CD4-positive, alpha-beta T cell (primary cell): ENCODE data around the gene RAB7A. TPM values are rescaled to one million over a fixed set of nuclear protein-coding genes. Genes with fewer than 3 reads are reported as not detected.

Source experiments
- ATAC-seq: fragments of 200-7000 bp; cut with Tn5 transposase; one replicate; pipeline ENCODE4 v1.10.0; 2022; ENCODE audit warnings: mild to moderate bottlenecking; ENCODE audit not compliant: poor library complexity
- CTCF ChIA-PET: fragments of 350-600 bp; sonication (Branson Sonifier 250); formaldehyde crosslinking; loops from one replicate; lab custom pipeline; 2021; ENCODE audit warnings: antibody characterized with exemption, inconsistent platforms; lab: Charles Lee
- POLR2A ChIA-PET: fragments of 350-600 bp; sonication (Branson Sonifier 250); formaldehyde crosslinking; loops from one replicate; lab custom pipeline; 2021; ENCODE audit warnings: antibody characterized with exemption, inconsistent platforms; lab: Charles Lee
- DNase-seq, 14 experiments: peaks; one replicate each; pipeline ENCODE4 v3.0.0-alpha.2; 2013 to 2020; ENCODE audit warnings: mixed read lengths in 2 of 14
- H3K27ac ChIP-seq, 2 donors: one replicate each; pipeline versions ENCODE4 v1.5.1 to v1.7.0; 2013; ENCODE audit warnings: low read length in 2 of 2, low read depth in 1 of 2, mild to moderate bottlenecking in 1 of 2
- H3K27me3 ChIP-seq, 2 experiments: 1 replicate in 1 of 2; 2 replicates in 1 of 2; pipeline versions ENCODE4 v1.6.1 to v1.7.0; 2013; ENCODE audit warnings: low read length in 2 of 2, control low read depth in 1 of 2, mild to moderate bottlenecking in 1 of 2, moderate library complexity in 1 of 2; ENCODE audit not compliant: insufficient read depth in 2 of 2, control insufficient read depth in 1 of 2
- H3K36me3 ChIP-seq: one replicate; pipeline ENCODE4 v1.6.1; 2013; ENCODE audit warnings: low read length, control low read depth; ENCODE audit not compliant: insufficient read depth
- H3K4me1 ChIP-seq: one replicate; pipeline ENCODE4 v1.6.1; 2013; ENCODE audit warnings: low read length, control low read depth; ENCODE audit not compliant: insufficient read depth
- H3K4me3 ChIP-seq: one replicate; pipeline ENCODE4 v1.5.1; 2013; ENCODE audit warnings: mild to moderate bottlenecking, low read length, moderate library complexity
- H3K9me3 ChIP-seq, 2 experiments: 1 replicate in 1 of 2; 2 replicates in 1 of 2; pipeline versions ENCODE4 v1.6.1 to v1.7.0; 2013; ENCODE audit warnings: low read length in 2 of 2, mild to moderate bottlenecking in 2 of 2, control low read depth in 1 of 2, moderate library complexity in 1 of 2; ENCODE audit not compliant: control insufficient read depth in 1 of 2, insufficient read depth in 1 of 2
- H3K27ac Mint-ChIP-seq: one replicate; pipeline ENCODE4 v1.8.0; 2020; ENCODE audit warnings: mixed read lengths
- H3K27me3 Mint-ChIP-seq: one replicate; pipeline ENCODE4 v1.8.0; 2021; ENCODE audit warnings: mixed read lengths
- H3K36me3 Mint-ChIP-seq: one replicate; pipeline ENCODE4 v1.8.0; 2021; ENCODE audit warnings: low read depth, mixed read lengths
- H3K4me1 Mint-ChIP-seq: one replicate; pipeline ENCODE4 v1.8.0; 2021; ENCODE audit warnings: low read depth, mixed read lengths
- H3K4me3 Mint-ChIP-seq: one replicate; pipeline ENCODE4 v1.8.0; 2020; ENCODE audit warnings: mild to moderate bottlenecking, mixed read lengths
- H3K9me3 Mint-ChIP-seq: one replicate; pipeline ENCODE4 v1.8.0; 2020; ENCODE audit warnings: mixed read lengths
- intact Hi-C, 2 experiments: fragments of 100-400 bp; cut with DNase I in 1 of 2; cut with micrococcal nuclease in 1 of 2; formaldehyde crosslinking; loops; one replicate each; pipeline versions ENCODE4 v1.15.1 to v1.9.0; 2023 to 2025; cut with DNase I, micrococcal nuclease
- total RNA-seq, 174 experiments: library from RNA in 2 of 174; stranded (reverse) in 2 of 174; gene quantifications; one replicate each; pipeline ENCODE4 v1.2.3 and lab custom pipeline; 2021 to 2026
- TF ChIP-seq, protein P1 (sequence below): fragments of 200-600 bp; IDR thresholded peaks from one replicate; pipeline ENCODE4 v1.8.0; 2022; ENCODE audit warnings: antibody characterized with exemption, mild to moderate bottlenecking

The RAB7A gene
- total RNA-seq, 2 experiments from 2014 or later = 113 to 121 TPM

DNA sequence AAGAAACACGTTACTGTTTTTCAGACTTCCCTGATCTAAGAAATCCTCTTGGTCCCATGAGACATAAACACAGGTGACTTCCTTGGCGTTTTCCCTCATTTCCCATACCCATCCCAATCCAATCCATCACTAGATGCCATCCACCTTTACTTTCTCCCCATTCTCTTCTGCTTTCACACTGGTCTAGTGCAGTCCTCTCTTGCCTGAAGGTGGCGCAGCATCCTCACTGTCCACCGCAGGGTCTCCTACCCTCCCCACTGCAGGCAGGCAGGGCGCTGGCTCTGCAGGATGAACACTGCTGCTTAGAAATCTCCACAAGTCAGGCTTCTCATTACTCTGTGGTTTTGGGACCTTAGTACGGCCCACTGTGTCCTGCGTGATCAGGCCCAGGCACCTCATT is 58.2 kb downstream of the RAB7A start:
- no peaks in the 10 kb centered on the region for H3K27me3 ChIP-seq
- CTCF ChIA-PET = interaction anchor here (1.1 to 1.4 kb wide), 2 partner anchors 25 to 103 kb away, joined by 3 to 6 read pairs; no protein-coding TSS in a partner anchor
- H3K9me3 ChIP-seq = no peaks in the 10 kb centered on the region
- peaks cover 51% of the 10 kb centered on the region for H3K4me1 ChIP-seq
- H3K27ac ChIP-seq = no peak overlapping the region
- ATAC-seq (peak; percentile 71), DNase-seq (peak; percentile 41 to 76 (median 61))
- Mint-ChIP-seq H3K36me3 (no peaks in the 10 kb centered on the region), H3K27ac (peak overlapping the region; percentile 58), H3K9me3 (no peaks in the 10 kb centered on the region), H3K4me3 (no peak overlapping the region), H3K27me3 (no peaks in the 10 kb centered on the region), H3K4me1 (peaks cover 87% of the 10 kb centered on the region)
- H3K4me3 ChIP-seq = no peak overlapping the region
- H3K36me3 ChIP-seq = no peaks in the 10 kb centered on the region
- TF ChIP-seq, protein P1, sequence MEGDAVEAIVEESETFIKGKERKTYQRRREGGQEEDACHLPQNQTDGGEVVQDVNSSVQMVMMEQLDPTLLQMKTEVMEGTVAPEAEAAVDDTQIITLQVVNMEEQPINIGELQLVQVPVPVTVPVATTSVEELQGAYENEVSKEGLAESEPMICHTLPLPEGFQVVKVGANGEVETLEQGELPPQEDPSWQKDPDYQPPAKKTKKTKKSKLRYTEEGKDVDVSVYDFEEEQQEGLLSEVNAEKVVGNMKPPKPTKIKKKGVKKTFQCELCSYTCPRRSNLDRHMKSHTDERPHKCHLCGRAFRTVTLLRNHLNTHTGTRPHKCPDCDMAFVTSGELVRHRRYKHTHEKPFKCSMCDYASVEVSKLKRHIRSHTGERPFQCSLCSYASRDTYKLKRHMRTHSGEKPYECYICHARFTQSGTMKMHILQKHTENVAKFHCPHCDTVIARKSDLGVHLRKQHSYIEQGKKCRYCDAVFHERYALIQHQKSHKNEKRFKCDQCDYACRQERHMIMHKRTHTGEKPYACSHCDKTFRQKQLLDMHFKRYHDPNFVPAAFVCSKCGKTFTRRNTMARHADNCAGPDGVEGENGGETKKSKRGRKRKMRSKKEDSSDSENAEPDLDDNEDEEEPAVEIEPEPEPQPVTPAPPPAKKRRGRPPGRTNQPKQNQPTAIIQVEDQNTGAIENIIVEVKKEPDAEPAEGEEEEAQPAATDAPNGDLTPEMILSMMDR = peak; percentile 48
- intact Hi-C loops = loop anchor here (1.0 to 2.0 kb wide), 3 partner anchors 11 to 63 kb away; no protein-coding TSS in a partner anchor
- POLR2A ChIA-PET = interaction anchor here (1.3 kb wide), 1 partner anchor 20 kb away, joined by 6 read pairs; no protein-coding TSS in a partner anchor

DNA sequence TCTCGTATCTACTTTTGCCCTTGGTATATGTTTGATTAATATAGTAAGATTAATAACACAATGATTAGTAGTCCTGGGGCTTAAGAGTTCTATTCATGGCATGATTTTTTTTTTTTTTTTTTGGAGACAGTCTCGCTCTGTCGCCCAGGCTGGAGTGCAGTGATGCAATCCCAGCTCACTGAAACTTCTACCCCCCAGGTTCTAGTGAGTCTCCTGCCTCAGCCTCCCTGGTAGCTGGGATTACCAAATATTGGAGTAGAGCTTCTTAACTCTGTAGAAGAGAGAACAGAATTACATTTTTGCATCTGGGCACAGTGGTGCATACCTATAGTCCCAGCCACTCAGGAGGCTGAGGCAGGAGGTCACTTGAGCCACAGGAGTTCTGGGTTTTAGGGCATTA is 58.9 kb downstream of the RAB7A start:
- ATAC-seq (no peak), DNase-seq (no peak)
- no peaks in the 10 kb centered on the region for H3K27me3 ChIP-seq
- CTCF ChIA-PET = interaction anchor here (1.1 kb wide), 1 partner anchor 26 kb away, joined by 3 read pairs; no protein-coding TSS in a partner anchor
- Mint-ChIP-seq H3K9me3 (no peaks in the 10 kb centered on the region), H3K27me3 (no peaks in the 10 kb centered on the region), H3K36me3 (no peaks in the 10 kb centered on the region), H3K27ac (peak overlapping the region; percentile 58), H3K4me3 (no peak overlapping the region), H3K4me1 (peaks cover 90% of the 10 kb centered on the region)
- H3K36me3 ChIP-seq = no peaks in the 10 kb centered on the region
- no peaks in the 10 kb centered on the region for H3K9me3 ChIP-seq
- H3K4me1 ChIP-seq = peaks cover 54% of the 10 kb centered on the region
- TF ChIP-seq, protein P1 = no peak
- H3K27ac ChIP-seq = peak overlapping the region in 1 of 2 donors; percentile 29
- POLR2A ChIA-PET = no interaction called here
- H3K4me3 ChIP-seq = no peak overlapping the region
- intact Hi-C loops = loop anchor here (1.0 to 5.0 kb wide), 5 partner anchors 10 to 168 kb away; partner anchors contain the start of gene RAB7A (in 1 of the 2)

DNA sequence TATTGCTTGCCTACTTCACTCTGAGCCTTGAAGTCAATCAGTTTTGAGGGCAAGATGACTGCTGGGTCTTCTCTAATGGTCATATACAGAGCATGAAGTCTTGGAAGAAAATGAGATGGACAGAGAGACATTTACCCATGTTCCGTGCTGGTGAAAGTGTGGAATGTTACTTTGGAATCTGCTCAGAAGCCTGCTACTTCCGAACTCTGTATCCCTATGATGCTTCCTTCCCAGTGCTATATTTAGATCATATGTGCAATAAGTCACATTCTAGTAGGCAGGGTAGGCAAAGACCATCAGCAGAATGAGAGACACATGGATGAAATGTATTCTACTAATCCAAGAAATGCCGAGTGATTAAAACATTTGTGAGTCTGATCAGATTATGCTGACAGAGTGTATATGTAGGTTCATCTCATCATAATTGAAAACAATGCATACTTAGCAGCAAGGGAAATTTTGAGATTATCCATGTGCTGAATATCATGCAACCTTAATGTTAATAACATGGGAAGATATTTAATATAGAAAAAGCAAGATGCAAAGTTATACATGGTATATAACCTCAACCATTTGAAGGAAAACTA is 60.5 kb downstream of the RAB7A start:
- CTCF ChIA-PET = interaction anchor here (1.0 kb wide), 1 partner anchor 12 kb away, joined by 3 read pairs; no protein-coding TSS in a partner anchor
- no peaks in the 10 kb centered on the region for H3K36me3 Mint-ChIP-seq
- Histone ChIP-seq H3K9me3 (no peaks in the 10 kb centered on the region), H3K4me3 (no peak overlapping the region), H3K27ac (peak overlapping the region; percentile 60 to 64), H3K27me3 (no peaks in the 10 kb centered on the region), H3K36me3 (no peaks in the 10 kb centered on the region), H3K4me1 (peaks cover 61% of the 10 kb centered on the region)
- H3K27me3 Mint-ChIP-seq = no peaks in the 10 kb centered on the region
- peak overlapping the region; percentile 89 for H3K27ac Mint-ChIP-seq
- H3K9me3 Mint-ChIP-seq = no peaks in the 10 kb centered on the region
- peaks cover 91% of the 10 kb centered on the region for H3K4me1 Mint-ChIP-seq
- POLR2A ChIA-PET = interaction anchor here (0.9 to 4.1 kb wide), 3 partner anchors 60 to 133 kb away, joined by 3 to 62 read pairs (median 3); partner anchors contain the start of gene RAB7A
- no peak overlapping the region for H3K4me3 Mint-ChIP-seq
- intact Hi-C loops = loop anchor here (5.0 kb wide), 2 partner anchors 59 to 169 kb away; partner anchors contain the start of gene RAB7A (in 1 of the 2)
- ATAC-seq = no peak
- DNase-seq = no peak
- TF ChIP-seq, protein P1 = no peak
